ENCODE measurements around the gene SERPINB13.

GRCh38 chr18:63604791-63605567, 17.8 kb downstream of the SERPINB13 start:
- no peak for TF ChIP-seq CTCF (IDR thresholded peaks at IDR 0.05 in 8 of 11, conservative IDR thresholded peaks at IDR 0.05 in 3 of 11)
- no peak for TF ChIP-seq POLR2A (IDR thresholded peaks at IDR 0.05)
- no peak for TF ChIP-seq POLR2AphosphoS5 (IDR thresholded peaks at IDR 0.05)

Data from spleen (tissue), 7 donors.